HG03575 (cell line): ENCODE results near the gene CMTM3.
"Not testable (repeated sequence)": the region's sequence is repeated elsewhere in the genome, so short reads cannot be mapped to it uniquely, and the experiment has no call there.

Experiments
- ATAC-seq: cut with Tn5 transposase; IDR thresholded peaks from one replicate; pipeline ENCODE4 v1.9.1; 2021; ENCODE audit not compliant: unreplicated experiment, insufficient number of reproducible peaks, low FRiP score; ENCODE audit errors: extremely low read depth

The CMTM3 gene

GRCh38 chr16:66623755-66624154 lies 19.3 kb downstream of the CMTM3 start:
- ATAC-seq, result no peak

- not testable (repeated sequence) for ATAC-seq
Measured at GRCh38 chr16:66627611-66628378, 23.3 kb downstream of the CMTM3 start.

GRCh38 chr16:66629856-66630255 lies 25.4 kb downstream of the CMTM3 start:
- ATAC-seq, result no peak

- ATAC-seq, result not testable (repeated sequence)
Measured at GRCh38 chr16:66630561-66631260, 26.2 kb downstream of the CMTM3 start.

GRCh38 chr16:66631558-66631957 lies 27.1 kb downstream of the CMTM3 start:
- not testable (repeated sequence) for ATAC-seq

- ATAC-seq, result no peak
Measured at GRCh38 chr16:66634527-66635196, 30.2 kb downstream of the CMTM3 start.

GRCh38 chr16:66635406-66635805 lies 30.9 kb downstream of the CMTM3 start:
- no peak for ATAC-seq

- ATAC-seq, result no peak
Measured at GRCh38 chr16:66636199-66636598, 31.7 kb downstream of the CMTM3 start.

- ATAC-seq, result no peak
Measured at GRCh38 chr16:66637806-66638205, 33.3 kb downstream of the CMTM3 start.

GRCh38 chr16:66639091-66639885 lies 34.8 kb downstream of the CMTM3 start:
- ATAC-seq, result no peak

GRCh38 chr16:66640724-66641314 lies 36.3 kb downstream of the CMTM3 start:
- no peak for ATAC-seq

- ATAC-seq, result no peak
Measured at GRCh38 chr16:66641387-66641786, 36.9 kb downstream of the CMTM3 start.

- ATAC-seq, result no peak
Measured at GRCh38 chr16:66647866-66648265, 43.4 kb downstream of the CMTM3 start.

GRCh38 chr16:66649167-66649566 lies 44.7 kb downstream of the CMTM3 start:
- ATAC-seq, result no peak

- ATAC-seq, result no peak
Measured at GRCh38 chr16:66649636-66650205, 45.2 kb downstream of the CMTM3 start.

- no peak for ATAC-seq
Measured at GRCh38 chr16:66650707-66651473, 46.4 kb downstream of the CMTM3 start.

GRCh38 chr16:66651474-66651765 lies 46.9 kb downstream of the CMTM3 start:
- ATAC-seq, result no peak

- ATAC-seq, result no peak
Measured at GRCh38 chr16:66651965-66652364, 47.5 kb downstream of the CMTM3 start.
